PC-3 (cell line): ENCODE data around the gene PCDHA13. TPM values are rescaled to one million over a fixed set of nuclear protein-coding genes. Genes with fewer than 3 reads are reported as not detected.
"Not testable (repeated sequence)": the region's sequence is repeated elsewhere in the genome, so short reads cannot be mapped to it uniquely, and the experiment has no call there.

Source experiments
- ATAC-seq: fragments of 200-7000 bp; cut with Tn5 transposase; 2 replicates; pipeline ENCODE4 v1.9.1; 2020; ENCODE audit warnings: mild to moderate bottlenecking, moderate library complexity
- Bru-seq: library from RNA; stranded (reverse); fragments of 400-500 nt; gene quantifications from one replicate; lab custom pipeline; 2021; lab: Mats Ljungman, UMichigan
- BruChase-seq, 2 experiments: library from RNA; stranded (reverse); fragments of 400-500 nt; gene quantifications; one replicate each; lab custom pipeline; 2021; lab: Mats Ljungman, UMichigan
- BruUV-seq: library from RNA; stranded (reverse); fragments of 400-500 nt; replicated peaks from 2 replicates; lab custom pipeline; 2021; lab: Mats Ljungman, UMichigan
- CTCF ChIA-PET: fragments of 300-600 bp; sonication (Branson Sonifier 250); formaldehyde crosslinking; loops from one replicate; lab custom pipeline; 2022; ENCODE audit warnings: antibody characterized with exemption; lab: Charles Lee
- POLR2A ChIA-PET: fragments of 300-600 bp; sonication (Branson Sonifier 250); formaldehyde crosslinking; loops from one replicate; lab custom pipeline; 2022; ENCODE audit warnings: antibody characterized with exemption; ENCODE audit not compliant: unreplicated experiment; lab: Charles Lee
- DNase-seq: peaks from one replicate; pipeline ENCODE4 v3.0.0-alpha.2; 2015
- H2AFZ ChIP-seq: fragments of 300-600 bp; sonication (generic); 2 replicates; pipeline ENCODE4 v1.6.0; 2016; ENCODE audit warnings: antibody characterized with exemption, low read length
- H3F3A ChIP-seq: fragments of 300-600 bp; sonication (generic); one replicate; pipeline ENCODE4 v1.6.0; 2017; ENCODE audit warnings: antibody characterized with exemption, low read length, control low read depth, mild to moderate bottlenecking; ENCODE audit not compliant: unreplicated experiment
- H3K27ac ChIP-seq: fragments of 300-600 bp; sonication (generic); 2 replicates; pipeline ENCODE4 v1.5.1; 2016; ENCODE audit warnings: mild to moderate bottlenecking, low read length
- H3K27me3 ChIP-seq: fragments of 300-600 bp; sonication (generic); 2 replicates; pipeline ENCODE4 v1.6.1; 2016; ENCODE audit warnings: low read length, mixed read lengths
- H3K36me3 ChIP-seq: fragments of 300-600 bp; sonication (generic); 2 replicates; pipeline ENCODE4 v1.6.1; 2016; ENCODE audit warnings: low read depth, mixed run types, low read length, mixed read lengths
- H3K4me1 ChIP-seq: fragments of 300-600 bp; sonication (generic); 2 replicates; pipeline ENCODE4 v1.5.1; 2016; ENCODE audit warnings: low read length; ENCODE audit not compliant: insufficient read depth
- H3K4me2 ChIP-seq: fragments of 300-600 bp; sonication (generic); 2 replicates; pipeline ENCODE4 v1.6.0; 2016; ENCODE audit warnings: low read length
- H3K4me3 ChIP-seq: fragments of 300-600 bp; sonication (generic); 2 replicates; pipeline ENCODE4 v1.5.1; 2016; ENCODE audit warnings: mild to moderate bottlenecking, low read length, mixed read lengths
- H3K79me2 ChIP-seq: fragments of 300-600 bp; sonication (generic); 2 replicates; pipeline ENCODE4 v1.6.1; 2017; ENCODE audit warnings: low read length, mixed read lengths
- H3K9ac ChIP-seq: fragments of 300-600 bp; sonication (generic); 2 replicates; pipeline ENCODE4 v1.6.0; 2016; ENCODE audit warnings: mild to moderate bottlenecking, low read length
- H3K9me2 ChIP-seq: fragments of 300-600 bp; sonication (generic); replicated peaks from 2 replicates; pipeline ENCODE4 v1.6.1; 2016; ENCODE audit warnings: mixed run types, low read length, mixed read lengths
- H3K9me3 ChIP-seq: fragments of 300-600 bp; sonication (generic); 2 replicates; pipeline ENCODE4 v1.6.1; 2016; ENCODE audit warnings: low read length, mixed read lengths
- H4K20me1 ChIP-seq: fragments of 300-600 bp; sonication (generic); 2 replicates; pipeline ENCODE4 v1.6.1; 2016; ENCODE audit warnings: low read length, mixed read lengths
- CTCF ChIP-seq: fragments of 300-600 bp; sonication (generic); conservative IDR thresholded peaks from 2 replicates; pipeline ENCODE4 v1.5.1; 2017; ENCODE audit warnings: antibody characterized with exemption, low read depth, mild to moderate bottlenecking, low read length
- EZH2 ChIP-seq: fragments of 300-600 bp; sonication (generic); IDR thresholded peaks from one replicate; pipeline ENCODE4 v1.6.1; 2017; ENCODE audit warnings: antibody characterized with exemption, mild to moderate bottlenecking, low read length; ENCODE audit not compliant: unreplicated experiment
- EZH2phosphoT487 ChIP-seq: fragments of 300-600 bp; sonication (generic); IDR thresholded peaks from 2 replicates; pipeline ENCODE4 v1.6.1; 2018; ENCODE audit warnings: mild to moderate bottlenecking, antibody characterized with exemption, low read length, borderline replicate concordance
- intact Hi-C: fragments of 100-400 bp; cut with micrococcal nuclease; formaldehyde crosslinking; loops from 2 replicates; pipeline ENCODE4 v1.9.0; 2023
- long read RNA-seq: library from polyadenylated mRNA; unstranded; transcript quantifications from one replicate; pipeline ENCODE4 v2.0.0, GENCODE V29; 2021; ENCODE audit not compliant: unreplicated experiment
- total RNA-seq: library from RNA; depleted of rRNA; stranded (reverse); fragments of >200 nt; gene quantifications from 2 replicates; pipeline ENCODE4 v1.2.3, GENCODE V29; 2014; rRNA removed

Gene PCDHA13
- total RNA-seq (3.2 and 6.2 TPM in 2 replicates), Bru-seq, nascent RNA (percentile 67 among the genes with signal in this experiment), BruChase-seq, experiment 1, labeled RNA remaining after a 6-hour chase (percentile 80 among the genes with signal in this experiment), BruChase-seq, experiment 2, labeled RNA remaining after a 2-hour chase (percentile 76 among the genes with signal in this experiment)
- long read RNA-seq, full-length matches to known transcripts: 14 of 18 reads
- long read RNA-seq, partial matches to known transcripts: 1 of 18 reads
- long read RNA-seq, other reads (novel, unspliced or antisense): 3 of 18 reads

GRCh38 chr5:140881889-140882590 is at the start of gene PCDHA13:
PCDHA13 (plus strand) TSS chr5:140882124; CDS start chr5:140882269, 145 bp downstream.
- TF ChIP-seq EZH2phosphoT487 (no peak), CTCF (peak; percentile 76), EZH2 (no peak)
- no peaks in the 10 kb centered on the region for H3F3A ChIP-seq
- ATAC-seq (peak; percentile 78), DNase-seq (peak; percentile 80)
- peak within 1 kb of the TSS; percentile 73 for H3K4me3 ChIP-seq
- ChIA-PET CTCF (interaction anchor here (1.1 to 1.7 kb wide), 2 partner anchors 44 to 158 kb away, joined by 3 to 7 read pairs; partner anchors contain the start of gene PCDHAC1), POLR2A (no interaction called here)
- no peaks in the 10 kb centered on the region for H3K36me3 ChIP-seq
- H3K79me2 ChIP-seq: no peaks in the 10 kb centered on the region
- no peaks in the 10 kb centered on the region for H3K27me3 ChIP-seq
- peak within 1 kb of the TSS; percentile 93 for H2AFZ ChIP-seq
- peak within 1 kb of the TSS; percentile 48 for H3K9ac ChIP-seq
- peak within 1 kb of the TSS; percentile 80 for H3K4me2 ChIP-seq
- no peaks in the 10 kb centered on the region for H4K20me1 ChIP-seq
- no peaks in the 10 kb centered on the region for H3K9me3 ChIP-seq
- no peaks in the 10 kb centered on the region for H3K9me2 ChIP-seq
- H3K27ac ChIP-seq: peak within 1 kb of the TSS; percentile 33; the same call in 1 of the 2 replicates
- BruUV-seq: TSS peak; percentile 51
- peaks cover 8% of the 10 kb centered on the region; the same call in 1 of the 2 replicates for H3K4me1 ChIP-seq
- intact Hi-C loops: loop anchor here (1.0 to 2.0 kb wide), 3 partner anchors 41 to 158 kb away; partner anchors contain the start of genes PCDHA8 and PCDHAC1

GRCh38 chr5:140833993-140834392 is 47.9 kb upstream of the PCDHA13 start, which contains the start of gene PCDHA7:
PCDHA7 (plus strand) TSS chr5:140834269; CDS start chr5:140834384, 115 bp downstream.
- no peak within 1 kb of the TSS for H3K4me3 ChIP-seq
- no peaks in the 10 kb centered on the region for H3K36me3 ChIP-seq
- no peaks in the 10 kb centered on the region for H3K79me2 ChIP-seq
- H3F3A ChIP-seq: no peaks in the 10 kb centered on the region
- TF ChIP-seq EZH2 (no peak), EZH2phosphoT487 (no peak), CTCF (no peak)
- no peak within 1 kb of the TSS for H3K4me2 ChIP-seq
- no peak within 1 kb of the TSS for H3K9ac ChIP-seq
- H3K9me3 ChIP-seq: no peaks in the 10 kb centered on the region
- BruUV-seq: no TSS peak
- CTCF ChIA-PET: no interaction called here
- no peaks in the 10 kb centered on the region for H4K20me1 ChIP-seq
- H3K27ac ChIP-seq: no peak within 1 kb of the TSS
- POLR2A ChIA-PET: no interaction called here
- no peaks in the 10 kb centered on the region for H3K27me3 ChIP-seq
- intact Hi-C loops: no loop called here
- no peaks in the 10 kb centered on the region for H3K9me2 ChIP-seq
- DNase-seq (no peak), ATAC-seq (no peak)
- no peaks in the 10 kb centered on the region for H3K4me1 ChIP-seq
- H2AFZ ChIP-seq: no peak within 1 kb of the TSS

- ATAC-seq, DNase-seq, H3K9ac ChIP-seq, CTCF ChIA-PET, H3K79me2 ChIP-seq, H3K36me3 ChIP-seq, H3K9me3 ChIP-seq, H3K4me3 ChIP-seq, H3K9me2 ChIP-seq, BruUV-seq, intact Hi-C loops, H3K4me1 ChIP-seq, H3K27ac ChIP-seq, H2AFZ ChIP-seq, H3K4me2 ChIP-seq, H3K27me3 ChIP-seq, POLR2A ChIA-PET, H4K20me1 ChIP-seq, H3F3A ChIP-seq: not testable (repeated sequence)
These were observed 47.4 kb upstream of the PCDHA13 start for GRCh38 chr5:140834439-140835008.
